ENCODE data around the gene QSER1. TPM values are rescaled to one million over a fixed set of nuclear protein-coding genes. Genes with fewer than 3 reads are reported as not detected.

Gene QSER1
- total RNA-seq, 1 experiment from 2014 or later = 48.0 TPM

GRCh38 chr11:32932196-32932595 is 39.6 kb downstream of the QSER1 start:
- Histone ChIP-seq H3K4me1 (ENCODE audit: control insufficient read depth in 1 of 2, insufficient read depth in 2 of 2, low read length in 2 of 2) (no peaks in the 10 kb centered on the region), H3K79me2 (ENCODE audit: insufficient read depth, low read length) (peaks cover 49% of the 10 kb centered on the region), H3K9ac (ENCODE audit: low read length) (no peak overlapping the region), H3K4me2 (ENCODE audit: low read length) (no peak overlapping the region), H2AFZ (ENCODE audit: low read depth, low read length, poor library complexity, severe bottlenecking) (no peak overlapping the region), H3K4me3 (replicated peaks in 1 of 2; ENCODE audit: low read depth in 1 of 2, low read length in 2 of 2) (no peak overlapping the region), H3K9me3 (ENCODE audit: control insufficient read depth in 1 of 2, insufficient read depth in 1 of 2, low read depth in 1 of 2, low read length in 2 of 2) (no peaks in the 10 kb centered on the region), H3K36me3 (ENCODE audit: control insufficient read depth in 1 of 2, insufficient read depth in 2 of 2, low read length in 2 of 2) (peaks cover 38 to 39% of the 10 kb centered on the region in 2 experiments), H3K27ac (ENCODE audit: low read depth, low read length) (no peak overlapping the region), H3K9me2 (ENCODE audit: insufficient read depth) (no peaks in the 10 kb centered on the region), H3K27me3 (ENCODE audit: insufficient read depth, low read length) (no peaks in the 10 kb centered on the region), H4K20me1 (ENCODE audit: insufficient read depth) (0 out of 2 replicates have a peak, but pooled peaks cover 7% of the 10 kb centered on the region)
- POLR2A ChIA-PET = no interaction called here
- CTCF ChIA-PET = interaction anchor here (1.6 kb wide), 1 partner anchor 133 kb away, joined by 3 read pairs; no protein-coding TSS in a partner anchor
- ATAC-seq (no peak), DNase-seq (ENCODE audit: low read depth, low spot score) (no peak)
- RAD21 ChIA-PET (ENCODE audit: low non-redundant PET in 1 of 2, low total read pairs in 2 of 2, uncharacterized antibody in 2 of 2, unreplicated experiment in 2 of 2) = no interaction called here
- intact Hi-C loops (cut with micrococcal nuclease) = no loop called here
- no TSS peak for BruUV-seq (replicated peaks)
- no peak for TF ChIP-seq CEBPB (IDR thresholded peaks at IDR 0.05; ENCODE audit: low read depth)
- no peak for TF ChIP-seq ZFX (IDR thresholded peaks at IDR 0.05)
- no peak for TF ChIP-seq ATF3 (IDR thresholded peaks at IDR 0.05)
- TF ChIP-seq EGR1 (IDR thresholded peaks at IDR 0.05; ENCODE audit: low read depth) = no peak
- no peak for TF ChIP-seq REST (IDR thresholded peaks at IDR 0.05; ENCODE audit: low read depth)
- no peak for TF ChIP-seq EZH2 (IDR thresholded peaks at IDR 0.05)
- no peak for TF ChIP-seq YY1 (IDR thresholded peaks at IDR 0.05; ENCODE audit: extremely low read depth, insufficient replicate concordance, low read depth, low read length)
- TF ChIP-seq POLR2A (IDR thresholded peaks at IDR 0.05; ENCODE audit: borderline replicate concordance, extremely low read depth, insufficient read depth, insufficient read length) = no peak
